ENCODE data around the gene FBXO46. TPM values are rescaled to one million over a fixed set of nuclear protein-coding genes. Genes with fewer than 3 reads are reported as not detected.
A peak's percentile ranks its signal among the peaks of the same experiment; 100 is the strongest.

The FBXO46 gene
- total and polyA plus RNA-seq, 2 of the 13 experiments (the other 11 are each of a cell fraction or from before 2014, with no cell fraction given) = 6.2 to 6.4 TPM

DNA sequence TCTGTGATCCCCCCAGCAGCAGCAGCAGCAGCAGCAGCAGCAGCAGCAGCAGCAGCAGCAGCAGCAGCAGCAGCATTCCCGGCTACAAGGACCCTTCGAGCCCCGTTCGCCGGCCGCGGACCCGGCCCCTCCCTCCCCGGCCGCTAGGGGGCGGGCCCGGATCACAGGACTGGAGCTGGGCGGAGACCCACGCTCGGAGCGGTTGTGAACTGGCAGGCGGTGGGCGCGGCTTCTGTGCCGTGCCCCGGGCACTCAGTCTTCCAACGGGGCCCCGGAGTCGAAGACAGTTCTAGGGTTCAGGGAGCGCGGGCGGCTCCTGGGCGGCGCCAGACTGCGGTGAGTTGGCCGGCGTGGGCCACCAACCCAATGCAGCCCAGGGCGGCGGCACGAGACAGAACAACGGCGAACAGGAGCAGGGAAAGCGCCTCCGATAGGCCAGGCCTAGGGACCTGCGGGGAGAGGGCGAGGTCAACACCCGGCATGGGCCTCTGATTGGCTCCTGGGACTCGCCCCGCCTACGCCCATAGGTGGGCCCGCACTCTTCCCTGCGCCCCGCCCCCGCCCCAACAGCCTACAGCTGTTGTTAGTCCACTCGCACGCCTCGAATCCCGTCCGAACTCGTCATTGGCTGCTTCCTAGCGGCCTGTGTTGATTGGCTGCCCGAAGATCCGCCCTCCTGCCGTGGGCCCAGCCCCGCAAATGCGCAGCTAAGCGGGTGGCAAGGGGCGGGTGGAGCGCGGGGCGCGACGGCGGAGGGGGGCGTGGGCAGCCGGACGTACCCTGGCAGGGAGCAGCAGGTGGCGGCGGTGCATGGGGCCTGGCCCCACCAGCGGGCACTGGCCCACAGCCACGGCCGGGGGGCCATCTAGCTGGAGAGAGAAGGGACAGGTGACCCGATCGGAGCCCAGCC, 39.8 kb upstream of the FBXO46 start (continued):
- TF ChIP-seq, protein P1, sequence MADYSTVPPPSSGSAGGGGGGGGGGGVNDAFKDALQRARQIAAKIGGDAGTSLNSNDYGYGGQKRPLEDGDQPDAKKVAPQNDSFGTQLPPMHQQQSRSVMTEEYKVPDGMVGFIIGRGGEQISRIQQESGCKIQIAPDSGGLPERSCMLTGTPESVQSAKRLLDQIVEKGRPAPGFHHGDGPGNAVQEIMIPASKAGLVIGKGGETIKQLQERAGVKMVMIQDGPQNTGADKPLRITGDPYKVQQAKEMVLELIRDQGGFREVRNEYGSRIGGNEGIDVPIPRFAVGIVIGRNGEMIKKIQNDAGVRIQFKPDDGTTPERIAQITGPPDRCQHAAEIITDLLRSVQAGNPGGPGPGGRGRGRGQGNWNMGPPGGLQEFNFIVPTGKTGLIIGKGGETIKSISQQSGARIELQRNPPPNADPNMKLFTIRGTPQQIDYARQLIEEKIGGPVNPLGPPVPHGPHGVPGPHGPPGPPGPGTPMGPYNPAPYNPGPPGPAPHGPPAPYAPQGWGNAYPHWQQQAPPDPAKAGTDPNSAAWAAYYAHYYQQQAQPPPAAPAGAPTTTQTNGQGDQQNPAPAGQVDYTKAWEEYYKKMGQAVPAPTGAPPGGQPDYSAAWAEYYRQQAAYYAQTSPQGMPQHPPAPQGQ (CRISPR knock-in tag; IDR thresholded peaks at IDR 0.05; ENCODE audit: borderline replicate concordance) = peak; percentile 86; the same call in 1 of the 2 replicates
- peak; percentile 92; the same call in 1 of the 2 replicates for TF ChIP-seq RFXAP (CRISPR knock-in tag; IDR thresholded peaks at IDR 0.05; ENCODE audit: borderline replicate concordance)
- TF ChIP-seq ZSCAN31 (CRISPR knock-in tag; IDR thresholded peaks at IDR 0.05; ENCODE audit: low read depth) = peak; percentile 69; the same call in 1 of the 2 replicates
- no peak for TF ChIP-seq SCMH1 (CRISPR knock-in tag; IDR thresholded peaks at IDR 0.05; ENCODE audit: borderline replicate concordance)
- peak; percentile 90 for TF ChIP-seq NFYB (CRISPR knock-in tag; IDR thresholded peaks at IDR 0.05)
- TF ChIP-seq MXD4 (CRISPR knock-in tag; IDR thresholded peaks at IDR 0.05) = peak; percentile 87
- TF ChIP-seq REL (CRISPR knock-in tag; conservative IDR thresholded peaks at IDR 0.05) = peak; percentile 24
- peak; percentile 78 for TF ChIP-seq PHF5A (CRISPR knock-in tag; IDR thresholded peaks at IDR 0.05; ENCODE audit: low read depth, unreplicated experiment)
- TF ChIP-seq MATR3 (CRISPR knock-in tag; IDR thresholded peaks at IDR 0.05) = no peak
- TF ChIP-seq ZNF230 (CRISPR knock-in tag; IDR thresholded peaks at IDR 0.05) = no peak
- no peak for TF ChIP-seq SYNCRIP (IDR thresholded peaks at IDR 0.05; ENCODE audit: insufficient read depth, low read depth, low read length)
- no peak for TF ChIP-seq GPN1 (CRISPR knock-in tag; IDR thresholded peaks at IDR 0.05; ENCODE audit: borderline replicate concordance)
- TF ChIP-seq TEAD2 (CRISPR knock-in tag; IDR thresholded peaks at IDR 0.05) = 0 out of 2 replicates have a peak, but pooled peaks have one; percentile 58
- peak; percentile 86 for TF ChIP-seq HDAC1 (CRISPR knock-in tag; IDR thresholded peaks at IDR 0.05)
- TF ChIP-seq NFATC3 (CRISPR knock-in tag; IDR thresholded peaks at IDR 0.05) = peak; percentile 87; the same call in 1 of the 2 replicates
- TF ChIP-seq, protein P2, sequence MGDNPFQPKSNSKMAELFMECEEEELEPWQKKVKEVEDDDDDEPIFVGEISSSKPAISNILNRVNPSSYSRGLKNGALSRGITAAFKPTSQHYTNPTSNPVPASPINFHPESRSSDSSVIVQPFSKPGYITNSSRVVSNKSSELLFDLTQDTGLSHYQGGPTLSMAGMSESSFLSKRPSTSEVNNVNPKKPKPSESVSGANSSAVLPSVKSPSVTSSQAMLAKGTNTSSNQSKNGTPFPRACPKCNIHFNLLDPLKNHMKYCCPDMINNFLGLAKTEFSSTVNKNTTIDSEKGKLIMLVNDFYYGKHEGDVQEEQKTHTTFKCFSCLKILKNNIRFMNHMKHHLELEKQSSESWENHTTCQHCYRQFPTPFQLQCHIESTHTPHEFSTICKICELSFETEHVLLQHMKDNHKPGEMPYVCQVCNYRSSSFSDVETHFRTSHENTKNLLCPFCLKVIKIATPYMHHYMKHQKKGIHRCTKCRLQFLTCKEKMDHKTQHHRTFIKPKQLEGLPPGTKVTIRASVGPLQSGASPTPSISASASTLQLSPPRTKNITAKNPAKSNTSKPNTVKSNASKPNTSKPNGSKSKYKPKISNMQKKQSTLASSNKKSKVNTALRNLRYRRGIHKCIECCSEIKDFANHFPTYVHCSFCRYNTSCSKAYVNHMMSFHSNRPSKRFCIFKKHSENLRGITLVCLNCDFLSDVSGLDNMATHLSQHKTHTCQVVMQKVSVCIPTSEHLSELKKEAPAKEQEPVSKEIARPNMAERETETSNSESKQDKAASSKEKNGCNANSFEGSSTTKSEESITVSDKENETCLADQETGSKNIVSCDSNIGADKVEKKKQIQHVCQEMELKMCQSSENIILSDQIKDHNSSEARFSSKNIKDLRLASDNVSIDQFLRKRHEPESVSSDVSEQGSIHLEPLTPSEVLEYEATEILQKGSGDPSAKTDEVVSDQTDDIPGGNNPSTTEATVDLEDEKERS (CRISPR knock-in tag; IDR thresholded peaks at IDR 0.05) = peak; percentile 85
- TF ChIP-seq, protein P3, sequence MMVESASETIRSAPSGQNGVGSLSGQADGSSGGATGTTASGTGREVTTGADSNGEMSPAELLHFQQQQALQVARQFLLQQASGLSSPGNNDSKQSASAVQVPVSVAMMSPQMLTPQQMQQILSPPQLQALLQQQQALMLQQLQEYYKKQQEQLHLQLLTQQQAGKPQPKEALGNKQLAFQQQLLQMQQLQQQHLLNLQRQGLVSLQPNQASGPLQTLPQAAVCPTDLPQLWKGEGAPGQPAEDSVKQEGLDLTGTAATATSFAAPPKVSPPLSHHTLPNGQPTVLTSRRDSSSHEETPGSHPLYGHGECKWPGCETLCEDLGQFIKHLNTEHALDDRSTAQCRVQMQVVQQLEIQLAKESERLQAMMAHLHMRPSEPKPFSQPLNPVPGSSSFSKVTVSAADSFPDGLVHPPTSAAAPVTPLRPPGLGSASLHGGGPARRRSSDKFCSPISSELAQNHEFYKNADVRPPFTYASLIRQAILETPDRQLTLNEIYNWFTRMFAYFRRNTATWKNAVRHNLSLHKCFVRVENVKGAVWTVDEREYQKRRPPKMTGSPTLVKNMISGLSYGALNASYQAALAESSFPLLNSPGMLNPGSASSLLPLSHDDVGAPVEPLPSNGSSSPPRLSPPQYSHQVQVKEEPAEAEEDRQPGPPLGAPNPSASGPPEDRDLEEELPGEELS (CRISPR knock-in tag; IDR thresholded peaks at IDR 0.05) = no peak; the same call in 1 of the 2 replicates
- peak; percentile 72 for TF ChIP-seq POLR2AphosphoS2 (IDR thresholded peaks at IDR 0.05; ENCODE audit: low read depth, low read length)
- TF ChIP-seq ZNF225 (CRISPR knock-in tag; IDR thresholded peaks at IDR 0.05) = peak; percentile 15; the same call in 1 of the 2 replicates
